Measurements from ENCODE around the gene ZRANB3.

ZRANB3 gene

DNA sequence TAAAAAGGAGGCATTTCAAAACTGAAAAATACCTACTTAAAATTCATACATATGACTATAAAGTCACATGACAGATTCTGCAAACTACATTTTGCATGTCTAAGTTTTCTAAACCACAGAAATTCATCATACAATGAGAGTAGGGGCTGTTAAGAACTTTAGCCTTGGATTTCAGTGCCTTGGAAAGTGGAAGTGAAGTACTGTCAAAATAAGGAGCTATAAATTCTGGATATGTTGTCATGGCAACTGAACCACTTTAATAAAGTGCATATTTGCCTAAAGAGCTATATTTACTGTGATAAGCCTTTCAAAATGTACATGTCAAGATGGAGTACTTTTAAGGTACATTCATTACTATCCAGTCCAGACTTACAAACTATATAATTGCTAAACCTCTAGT lies 251.8 kb downstream of the ZRANB3 start:
- no peaks in the 10 kb centered on the region for H3F3A ChIP-seq (ENCODE audit: insufficient read depth, low read length)
- H3K4me1 ChIP-seq (ENCODE audit: insufficient read depth, low read length, severe bottlenecking): no peaks in the 10 kb centered on the region
- H3K4me2 ChIP-seq (ENCODE audit: low read length): no peak overlapping the region
- TF ChIP-seq, protein P1, sequence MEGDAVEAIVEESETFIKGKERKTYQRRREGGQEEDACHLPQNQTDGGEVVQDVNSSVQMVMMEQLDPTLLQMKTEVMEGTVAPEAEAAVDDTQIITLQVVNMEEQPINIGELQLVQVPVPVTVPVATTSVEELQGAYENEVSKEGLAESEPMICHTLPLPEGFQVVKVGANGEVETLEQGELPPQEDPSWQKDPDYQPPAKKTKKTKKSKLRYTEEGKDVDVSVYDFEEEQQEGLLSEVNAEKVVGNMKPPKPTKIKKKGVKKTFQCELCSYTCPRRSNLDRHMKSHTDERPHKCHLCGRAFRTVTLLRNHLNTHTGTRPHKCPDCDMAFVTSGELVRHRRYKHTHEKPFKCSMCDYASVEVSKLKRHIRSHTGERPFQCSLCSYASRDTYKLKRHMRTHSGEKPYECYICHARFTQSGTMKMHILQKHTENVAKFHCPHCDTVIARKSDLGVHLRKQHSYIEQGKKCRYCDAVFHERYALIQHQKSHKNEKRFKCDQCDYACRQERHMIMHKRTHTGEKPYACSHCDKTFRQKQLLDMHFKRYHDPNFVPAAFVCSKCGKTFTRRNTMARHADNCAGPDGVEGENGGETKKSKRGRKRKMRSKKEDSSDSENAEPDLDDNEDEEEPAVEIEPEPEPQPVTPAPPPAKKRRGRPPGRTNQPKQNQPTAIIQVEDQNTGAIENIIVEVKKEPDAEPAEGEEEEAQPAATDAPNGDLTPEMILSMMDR (IDR thresholded peaks at IDR 0.05; ENCODE audit: low read length): no peak
- no peak for TF ChIP-seq EZH2 (IDR thresholded peaks at IDR 0.05; ENCODE audit: borderline replicate concordance, low read length)
- no peak overlapping the region for H3K4me3 ChIP-seq (ENCODE audit: low read depth, low read length, poor library complexity, severe bottlenecking)
- no peaks in the 10 kb centered on the region for H3K79me2 ChIP-seq (ENCODE audit: insufficient read depth, low read length)
- no peaks in the 10 kb centered on the region for H3K27me3 ChIP-seq (ENCODE audit: insufficient read depth, low read length)
- H3K9me3 ChIP-seq (ENCODE audit: low read length): no peaks in the 10 kb centered on the region
- no peaks in the 10 kb centered on the region for H3K36me3 ChIP-seq (ENCODE audit: insufficient read depth, low read length)
- no peak overlapping the region for H3K9ac ChIP-seq (ENCODE audit: low read length)
- no peak overlapping the region for H2AFZ ChIP-seq (ENCODE audit: low read length)
- no peaks in the 10 kb centered on the region for H4K20me1 ChIP-seq (ENCODE audit: insufficient read depth, low read length)
- no peaks in the 10 kb centered on the region for H3K9me2 ChIP-seq (ENCODE audit: low read depth, low read length)
- H3K27ac ChIP-seq (ENCODE audit: low read depth, low read length, poor library complexity, severe bottlenecking): no peak overlapping the region

DNA sequence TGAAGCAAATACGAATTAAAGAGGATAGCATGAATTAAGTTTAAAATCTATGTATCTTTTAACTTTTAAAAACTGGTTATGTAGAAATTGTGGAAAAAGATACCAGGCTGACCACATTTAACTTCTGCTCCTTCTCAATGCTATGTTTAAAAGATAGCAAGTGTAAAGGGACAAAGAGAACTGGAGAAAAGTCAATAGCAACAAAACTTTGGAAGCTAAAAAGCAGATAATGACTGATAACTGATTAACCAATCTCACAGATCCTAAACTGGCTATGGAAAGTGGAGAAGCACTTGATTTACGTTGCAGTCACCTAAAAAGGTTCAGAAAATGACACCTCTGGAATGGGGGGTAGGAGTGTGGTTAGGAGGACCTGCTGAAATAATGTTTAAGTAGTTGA lies 254.5 kb downstream of the ZRANB3 start:
- H3K4me2 ChIP-seq (ENCODE audit: low read length): no peak overlapping the region
- H3K9me3 ChIP-seq (ENCODE audit: low read length): no peaks in the 10 kb centered on the region
- no peak overlapping the region for H2AFZ ChIP-seq (ENCODE audit: low read length)
- no peaks in the 10 kb centered on the region for H3K4me1 ChIP-seq (ENCODE audit: insufficient read depth, low read length, severe bottlenecking)
- H3K9me2 ChIP-seq (ENCODE audit: low read depth, low read length): no peaks in the 10 kb centered on the region
- no peaks in the 10 kb centered on the region for H3K27me3 ChIP-seq (ENCODE audit: insufficient read depth, low read length)
- H3F3A ChIP-seq (ENCODE audit: insufficient read depth, low read length): no peaks in the 10 kb centered on the region
- H3K79me2 ChIP-seq (ENCODE audit: insufficient read depth, low read length): no peaks in the 10 kb centered on the region
- TF ChIP-seq, protein P1 (IDR thresholded peaks at IDR 0.05; ENCODE audit: low read length): no peak
- TF ChIP-seq EZH2 (IDR thresholded peaks at IDR 0.05; ENCODE audit: borderline replicate concordance, low read length): no peak
- H4K20me1 ChIP-seq (ENCODE audit: insufficient read depth, low read length): no peaks in the 10 kb centered on the region
- H3K4me3 ChIP-seq (ENCODE audit: low read depth, low read length, poor library complexity, severe bottlenecking): no peak overlapping the region
- H3K36me3 ChIP-seq (ENCODE audit: insufficient read depth, low read length): no peaks in the 10 kb centered on the region
- H3K27ac ChIP-seq (ENCODE audit: low read depth, low read length, poor library complexity, severe bottlenecking): no peak overlapping the region
- no peak overlapping the region for H3K9ac ChIP-seq (ENCODE audit: low read length)

DNA sequence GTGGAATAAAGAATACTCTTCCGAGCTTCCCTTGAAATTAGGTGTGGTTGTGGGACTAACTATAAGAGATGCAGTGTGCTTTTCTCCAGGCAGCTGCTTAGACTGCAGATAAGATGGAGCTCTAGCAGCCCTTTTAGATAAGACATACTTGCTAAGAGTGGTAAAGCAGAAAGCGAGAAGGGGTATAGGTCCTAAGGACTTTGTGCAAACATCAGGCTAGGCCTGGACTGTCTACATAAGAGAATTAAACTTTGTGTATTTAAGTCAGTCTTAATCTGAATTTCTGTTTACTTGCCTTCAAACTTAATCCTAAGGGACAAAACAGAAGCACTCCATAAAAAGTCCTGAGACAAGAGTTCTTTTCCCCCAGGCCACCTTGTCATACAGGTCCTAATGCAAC lies 260.0 kb downstream of the ZRANB3 start:
- Histone ChIP-seq H3K36me3 (ENCODE audit: insufficient read depth, low read length) (no peaks in the 10 kb centered on the region), H3K27ac (ENCODE audit: low read depth, low read length, poor library complexity, severe bottlenecking) (no peak overlapping the region), H2AFZ (ENCODE audit: low read length) (no peak overlapping the region), H3K79me2 (ENCODE audit: insufficient read depth, low read length) (no peaks in the 10 kb centered on the region), H3F3A (ENCODE audit: insufficient read depth, low read length) (no peaks in the 10 kb centered on the region), H3K9ac (ENCODE audit: low read length) (no peak overlapping the region), H3K4me2 (ENCODE audit: low read length) (no peak overlapping the region), H3K27me3 (ENCODE audit: insufficient read depth, low read length) (no peaks in the 10 kb centered on the region), H3K4me1 (ENCODE audit: insufficient read depth, low read length, severe bottlenecking) (no peaks in the 10 kb centered on the region), H4K20me1 (ENCODE audit: insufficient read depth, low read length) (no peaks in the 10 kb centered on the region), H3K4me3 (ENCODE audit: low read depth, low read length, poor library complexity, severe bottlenecking) (no peak overlapping the region), H3K9me2 (ENCODE audit: low read depth, low read length) (no peaks in the 10 kb centered on the region), H3K9me3 (ENCODE audit: low read length) (no peaks in the 10 kb centered on the region)
- TF ChIP-seq EZH2 (IDR thresholded peaks at IDR 0.05; ENCODE audit: borderline replicate concordance, low read length): no peak
- TF ChIP-seq, protein P1 (IDR thresholded peaks at IDR 0.05; ENCODE audit: low read length): no peak

All from OCI-LY1 (cell line).